Right kidney (tissue), 1 donor: ENCODE results near the gene PRKCH.

Experiments used
- DNase-seq: peaks from one replicate; pipeline ENCODE4 v3.0.0-alpha.2; 2016

The PRKCH gene

GRCh38 chr14:61569308-61569707 lies 247.9 kb downstream of the PRKCH start:
- DNase-seq = no peak

- DNase-seq = no peak
Observed at GRCh38 chr14:61569812-61570548, 248.6 kb downstream of the PRKCH start.

GRCh38 chr14:61570549-61571290 lies 249.3 kb downstream of the PRKCH start:
- no peak for DNase-seq

GRCh38 chr14:61571917-61572316 lies 250.5 kb downstream of the PRKCH start:
- DNase-seq = no peak

- DNase-seq = no peak
Observed at GRCh38 chr14:61573321-61573720, 251.9 kb downstream of the PRKCH start.

- no peak for DNase-seq
Observed at GRCh38 chr14:61573748-61574513, 252.6 kb downstream of the PRKCH start.

GRCh38 chr14:61574514-61574807 lies 253.1 kb downstream of the PRKCH start:
- no peak for DNase-seq

- DNase-seq = no peak
Observed at GRCh38 chr14:61575126-61575525, 253.7 kb downstream of the PRKCH start.

GRCh38 chr14:61575551-61576150 lies 254.3 kb downstream of the PRKCH start:
- DNase-seq = no peak

GRCh38 chr14:61577506-61577931 lies 256.1 kb downstream of the PRKCH start:
- no peak for DNase-seq

- DNase-seq = no peak
Observed at GRCh38 chr14:61578745-61579144, 257.4 kb downstream of the PRKCH start.

- no peak for DNase-seq
Observed at GRCh38 chr14:61581340-61581739, 260.0 kb downstream of the PRKCH start.

GRCh38 chr14:61581955-61582615 lies 260.7 kb downstream of the PRKCH start:
- no peak for DNase-seq

- no peak for DNase-seq
Observed at GRCh38 chr14:61582815-61583214, 261.4 kb downstream of the PRKCH start.

- no peak for DNase-seq
Observed at GRCh38 chr14:61584331-61584741, 263.0 kb downstream of the PRKCH start.

- no peak for DNase-seq
Observed at GRCh38 chr14:61585598-61586543, 264.5 kb downstream of the PRKCH start.

GRCh38 chr14:61586544-61587055 lies 265.2 kb downstream of the PRKCH start:
- DNase-seq = no peak

GRCh38 chr14:61587081-61587713 lies 265.8 kb downstream of the PRKCH start:
- no peak for DNase-seq

GRCh38 chr14:61588419-61588901 lies 267.1 kb downstream of the PRKCH start:
- DNase-seq = no peak
